NK-92 treated with Interleukin-12 subunit alpha and Interleukin-12 subunit beta, amount 100 ng/mL, for 24 hours (cell line): ENCODE measurements around the gene TAF4.

Source experiments
- DNase-seq: peaks from one replicate; lab custom pipeline; 2025; lab: John Stamatoyannopoulos, UW

TAF4 gene

GRCh38 chr20:61929561-61929960, 136.1 kb downstream of the TAF4 start:
- no peak for DNase-seq

GRCh38 chr20:61927826-61928541, 137.7 kb downstream of the TAF4 start:
- DNase-seq = no peak

GRCh38 chr20:61927193-61927825, 138.4 kb downstream of the TAF4 start:
- no peak for DNase-seq

GRCh38 chr20:61926796-61927192, 138.9 kb downstream of the TAF4 start:
- DNase-seq = no peak

- no peak for DNase-seq
These were observed 139.4 kb downstream of the TAF4 start for GRCh38 chr20:61926253-61926613.

GRCh38 chr20:61925555-61926252, 140.0 kb downstream of the TAF4 start:
- no peak for DNase-seq

GRCh38 chr20:61924858-61925554, 140.7 kb downstream of the TAF4 start:
- DNase-seq = no peak
